PC-3 (cell line): Measurements from ENCODE around the gene SLC39A8. TPM values are rescaled to one million over a fixed set of nuclear protein-coding genes. Genes with fewer than 3 reads are reported as not detected.

Experiments used
- ATAC-seq: fragments of 200-7000 bp; cut with Tn5 transposase; 2 replicates; pipeline ENCODE4 v1.9.1; 2020; ENCODE audit warnings: mild to moderate bottlenecking, moderate library complexity
- BruUV-seq: library from RNA; stranded (reverse); fragments of 400-500 nt; replicated peaks from 2 replicates; lab custom pipeline; 2021; lab: Mats Ljungman, UMichigan
- CTCF ChIA-PET: fragments of 300-600 bp; sonication (Branson Sonifier 250); formaldehyde crosslinking; loops from one replicate; lab custom pipeline; 2022; ENCODE audit warnings: antibody characterized with exemption; lab: Charles Lee
- POLR2A ChIA-PET: fragments of 300-600 bp; sonication (Branson Sonifier 250); formaldehyde crosslinking; loops from one replicate; lab custom pipeline; 2022; ENCODE audit warnings: antibody characterized with exemption; ENCODE audit not compliant: unreplicated experiment; lab: Charles Lee
- DNase-seq: peaks from one replicate; pipeline ENCODE4 v3.0.0-alpha.2; 2015
- H2AFZ ChIP-seq: fragments of 300-600 bp; sonication (generic); 2 replicates; pipeline ENCODE4 v1.6.0; 2016; ENCODE audit warnings: antibody characterized with exemption, low read length
- H3F3A ChIP-seq: fragments of 300-600 bp; sonication (generic); one replicate; pipeline ENCODE4 v1.6.0; 2017; ENCODE audit warnings: antibody characterized with exemption, low read length, control low read depth, mild to moderate bottlenecking; ENCODE audit not compliant: unreplicated experiment
- H3K27ac ChIP-seq: fragments of 300-600 bp; sonication (generic); 2 replicates; pipeline ENCODE4 v1.5.1; 2016; ENCODE audit warnings: mild to moderate bottlenecking, low read length
- H3K27me3 ChIP-seq: fragments of 300-600 bp; sonication (generic); 2 replicates; pipeline ENCODE4 v1.6.1; 2016; ENCODE audit warnings: low read length, mixed read lengths
- H3K36me3 ChIP-seq: fragments of 300-600 bp; sonication (generic); 2 replicates; pipeline ENCODE4 v1.6.1; 2016; ENCODE audit warnings: low read depth, mixed run types, low read length, mixed read lengths
- H3K4me1 ChIP-seq: fragments of 300-600 bp; sonication (generic); 2 replicates; pipeline ENCODE4 v1.5.1; 2016; ENCODE audit warnings: low read length; ENCODE audit not compliant: insufficient read depth
- H3K4me2 ChIP-seq: fragments of 300-600 bp; sonication (generic); 2 replicates; pipeline ENCODE4 v1.6.0; 2016; ENCODE audit warnings: low read length
- H3K4me3 ChIP-seq: fragments of 300-600 bp; sonication (generic); 2 replicates; pipeline ENCODE4 v1.5.1; 2016; ENCODE audit warnings: mild to moderate bottlenecking, low read length, mixed read lengths
- H3K79me2 ChIP-seq: fragments of 300-600 bp; sonication (generic); 2 replicates; pipeline ENCODE4 v1.6.1; 2017; ENCODE audit warnings: low read length, mixed read lengths
- H3K9ac ChIP-seq: fragments of 300-600 bp; sonication (generic); 2 replicates; pipeline ENCODE4 v1.6.0; 2016; ENCODE audit warnings: mild to moderate bottlenecking, low read length
- H3K9me2 ChIP-seq: fragments of 300-600 bp; sonication (generic); replicated peaks from 2 replicates; pipeline ENCODE4 v1.6.1; 2016; ENCODE audit warnings: mixed run types, low read length, mixed read lengths
- H3K9me3 ChIP-seq: fragments of 300-600 bp; sonication (generic); 2 replicates; pipeline ENCODE4 v1.6.1; 2016; ENCODE audit warnings: low read length, mixed read lengths
- H4K20me1 ChIP-seq: fragments of 300-600 bp; sonication (generic); 2 replicates; pipeline ENCODE4 v1.6.1; 2016; ENCODE audit warnings: low read length, mixed read lengths
- EZH2 ChIP-seq: fragments of 300-600 bp; sonication (generic); IDR thresholded peaks from one replicate; pipeline ENCODE4 v1.6.1; 2017; ENCODE audit warnings: antibody characterized with exemption, mild to moderate bottlenecking, low read length; ENCODE audit not compliant: unreplicated experiment
- EZH2phosphoT487 ChIP-seq: fragments of 300-600 bp; sonication (generic); IDR thresholded peaks from 2 replicates; pipeline ENCODE4 v1.6.1; 2018; ENCODE audit warnings: mild to moderate bottlenecking, antibody characterized with exemption, low read length, borderline replicate concordance
- intact Hi-C: fragments of 100-400 bp; cut with micrococcal nuclease; formaldehyde crosslinking; loops from 2 replicates; pipeline ENCODE4 v1.9.0; 2023
- total RNA-seq: library from RNA; depleted of rRNA; stranded (reverse); fragments of >200 nt; gene quantifications from 2 replicates; pipeline ENCODE4 v1.2.3, GENCODE V29; 2014
- TF ChIP-seq, protein P1 (sequence below): fragments of 300-600 bp; sonication (generic); conservative IDR thresholded peaks from 2 replicates; pipeline ENCODE4 v1.5.1; 2017; ENCODE audit warnings: antibody characterized with exemption, low read depth, mild to moderate bottlenecking, low read length

The SLC39A8 gene
- total RNA-seq, 1 experiment from 2014 or later: 19.5 TPM

GRCh38 chr4:102308032-102308799, 37.1 kb downstream of the SLC39A8 start:
- TF ChIP-seq EZH2phosphoT487 (no peak), EZH2 (no peak)
- TF ChIP-seq, protein P1, sequence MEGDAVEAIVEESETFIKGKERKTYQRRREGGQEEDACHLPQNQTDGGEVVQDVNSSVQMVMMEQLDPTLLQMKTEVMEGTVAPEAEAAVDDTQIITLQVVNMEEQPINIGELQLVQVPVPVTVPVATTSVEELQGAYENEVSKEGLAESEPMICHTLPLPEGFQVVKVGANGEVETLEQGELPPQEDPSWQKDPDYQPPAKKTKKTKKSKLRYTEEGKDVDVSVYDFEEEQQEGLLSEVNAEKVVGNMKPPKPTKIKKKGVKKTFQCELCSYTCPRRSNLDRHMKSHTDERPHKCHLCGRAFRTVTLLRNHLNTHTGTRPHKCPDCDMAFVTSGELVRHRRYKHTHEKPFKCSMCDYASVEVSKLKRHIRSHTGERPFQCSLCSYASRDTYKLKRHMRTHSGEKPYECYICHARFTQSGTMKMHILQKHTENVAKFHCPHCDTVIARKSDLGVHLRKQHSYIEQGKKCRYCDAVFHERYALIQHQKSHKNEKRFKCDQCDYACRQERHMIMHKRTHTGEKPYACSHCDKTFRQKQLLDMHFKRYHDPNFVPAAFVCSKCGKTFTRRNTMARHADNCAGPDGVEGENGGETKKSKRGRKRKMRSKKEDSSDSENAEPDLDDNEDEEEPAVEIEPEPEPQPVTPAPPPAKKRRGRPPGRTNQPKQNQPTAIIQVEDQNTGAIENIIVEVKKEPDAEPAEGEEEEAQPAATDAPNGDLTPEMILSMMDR: no peak
- Histone ChIP-seq H3K79me2 (no peaks in the 10 kb centered on the region), H3K9me2 (no peaks in the 10 kb centered on the region), H3K4me2 (no peak overlapping the region), H4K20me1 (no peaks in the 10 kb centered on the region), H3K36me3 (no peaks in the 10 kb centered on the region), H3K27me3 (no peaks in the 10 kb centered on the region), H3K4me3 (no peak overlapping the region), H3F3A (no peaks in the 10 kb centered on the region), H2AFZ (no peak overlapping the region), H3K9me3 (no peaks in the 10 kb centered on the region), H3K9ac (no peak overlapping the region), H3K27ac (no peak overlapping the region), H3K4me1 (no peaks in the 10 kb centered on the region)
- DNase-seq (no peak), ATAC-seq (no peak)
- CTCF ChIA-PET: no interaction called here
- POLR2A ChIA-PET: no interaction called here
- intact Hi-C loops: no loop called here
- BruUV-seq: no TSS peak

DNA sequence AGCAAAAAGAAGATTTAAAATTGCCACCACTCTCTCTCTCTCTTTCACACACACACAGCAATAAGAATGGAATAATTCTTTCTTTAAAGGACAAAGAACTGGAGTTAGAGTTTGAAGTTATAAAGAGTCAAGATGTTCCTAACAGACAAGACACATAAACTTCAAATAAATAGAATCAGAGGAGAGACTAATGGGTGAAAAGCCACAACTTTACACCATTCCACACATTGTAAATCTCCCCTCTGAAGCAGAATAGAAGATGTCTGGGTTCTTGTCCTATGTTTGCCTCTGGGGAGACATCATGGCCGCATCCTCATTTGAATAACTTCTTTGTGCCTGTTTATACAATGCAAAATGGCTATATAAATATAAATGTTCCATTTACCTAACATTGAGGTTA, 39.6 kb downstream of the SLC39A8 start:
- POLR2A ChIA-PET: no interaction called here
- intact Hi-C loops: no loop called here

More for the DNA sequence above, 39.6 kb downstream of the SLC39A8 start:
- DNase-seq (no peak), ATAC-seq (no peak)
- Histone ChIP-seq H3K36me3 (no peaks in the 10 kb centered on the region), H3K79me2 (no peaks in the 10 kb centered on the region), H3K9me2 (no peaks in the 10 kb centered on the region), H4K20me1 (no peaks in the 10 kb centered on the region), H3K27me3 (no peaks in the 10 kb centered on the region), H3K4me3 (no peak overlapping the region), H3K9me3 (no peaks in the 10 kb centered on the region), H3K27ac (no peak overlapping the region), H3K4me2 (no peak overlapping the region), H3K4me1 (no peaks in the 10 kb centered on the region), H3F3A (no peaks in the 10 kb centered on the region), H3K9ac (no peak overlapping the region), H2AFZ (no peak overlapping the region)
- TF ChIP-seq EZH2: no peak
- TF ChIP-seq, protein P1: no peak
- TF ChIP-seq EZH2phosphoT487: no peak
- no TSS peak for BruUV-seq
- CTCF ChIA-PET: no interaction called here
